Stomach (tissue), 9 donors: ENCODE measurements around the gene GAD1. TPM values are rescaled to one million over a fixed set of nuclear protein-coding genes. Genes with fewer than 3 reads are reported as not detected.

ENCODE experiments used
- DNase-seq, 2 donors: peaks; one replicate each; pipeline versions ENCODE4 v3.0.0 to v3.0.0-alpha.2; 2013 to 2019
- H3K27ac ChIP-seq, 5 donors: fragments of 200-600 bp in 4 of 5; sonication (generic) in 4 of 5; one replicate each; pipeline ENCODE4 v1.5.1; 2013 to 2019; ENCODE audit warnings: mild to moderate bottlenecking in 1 of 5, moderate library complexity in 1 of 5
- H3K27me3 ChIP-seq, 3 donors: fragments of 200-600 bp; sonication (generic); one replicate each; pipeline ENCODE4 v1.5.1; 2017 to 2019; ENCODE audit warnings: mixed run types in 1 of 3
- H3K36me3 ChIP-seq, 4 donors: fragments of 200-600 bp; sonication (generic); 1 replicate in 3 of 4; 2 replicates in 1 of 4; pipeline ENCODE4 v1.5.1; 2016 to 2019
- H3K4me1 ChIP-seq, 4 donors: fragments of 200-600 bp; sonication (generic); one replicate each; pipeline ENCODE4 v1.5.1; 2016 to 2019
- H3K4me3 ChIP-seq, 4 donors: fragments of 200-600 bp; sonication (generic) in 3 of 4; one replicate each; pipeline ENCODE4 v1.5.1; 2016 to 2019; ENCODE audit warnings: mild to moderate bottlenecking in 1 of 4
- H3K9me3 ChIP-seq, 4 donors: fragments of 200-600 bp; sonication (generic); one replicate each; pipeline ENCODE4 v1.5.1; 2016 to 2019
- CTCF ChIP-seq, 7 experiments: fragments of 450-650 bp in 4 of 7; fragments of 200-600 bp in 3 of 7; sonication (generic) in 3 of 7; IDR thresholded peaks; one replicate each; pipeline ENCODE4 v1.5.1; 2016 to 2019; ENCODE audit warnings: antibody characterized with exemption in 7 of 7, control low read depth in 2 of 7, mild to moderate bottlenecking in 1 of 7
- EP300 ChIP-seq: sonication (generic); formaldehyde crosslinking; IDR thresholded peaks from one replicate; pipeline ENCODE4 v1.6.1; 2017; ENCODE audit warnings: antibody characterized with exemption
- POLR2A ChIP-seq, 4 donors: fragments of 450-650 bp; IDR thresholded peaks; one replicate each; pipeline ENCODE4 v1.6.1; 2016; ENCODE audit warnings: antibody characterized with exemption in 4 of 4, control low read depth in 2 of 4, mild to moderate bottlenecking in 1 of 4, moderate library complexity in 1 of 4
- POLR2AphosphoS5 ChIP-seq, 3 donors: sonication (generic); formaldehyde crosslinking; IDR thresholded peaks; one replicate each; pipeline ENCODE4 v1.6.1; 2016; ENCODE audit warnings: antibody characterized with exemption in 3 of 3
- WGBS, 5 donors: extraction: QIAGEN DNeasy Blood & Tissue Kit in 3 of 5; methylation state at CpG; one replicate each; pipeline versions ENCODE4 v1.1.5 to v1.1.7; 2013 to 2018; 5-methylcytosine and 5-hydroxymethylcytosine counted together
- intact Hi-C: fragments of 100-400 bp; cut with DNase I; formaldehyde crosslinking; loops from one replicate; pipeline ENCODE4 v1.15.1; 2023; ENCODE audit warnings: low total_unique reads
- polyA plus RNA-seq, 3 donors: library from polyadenylated mRNA; stranded (reverse); fragments of 200-250 nt; gene quantifications; one replicate each; pipeline ENCODE4 v1.2.3, GENCODE V29; 2013
- total RNA-seq, 5 donors: library from RNA; depleted of rRNA; stranded (reverse); fragments of >200 nt; gene quantifications; one replicate each; pipeline versions ENCODE4 v1.1.0 to v1.2.3, GENCODE V29; 2014 to 2016
- donor health status: healthy with polysubstance abuse.
- donor health status: Bipolar disorder and iron deficiency.
- donor health status: healthy.

GAD1 gene
- total and polyA plus RNA-seq, 8 donors: 0.38 to 2.4 (median 0.81) TPM; not detected in 5

GRCh38 chr2:170823088-170823897 is 6.6 kb downstream of the GAD1 start:
- Histone ChIP-seq H3K4me3 (peak overlapping the region; percentile 25 to 44 (median 34)), H3K27me3 (peaks cover 42 to 100% (median 64%) of the 10 kb centered on the region in 3 donors), H3K36me3 (no peaks in the 10 kb centered on the region), H3K9me3 (peaks cover 0 to 13% (median 0%) of the 10 kb centered on the region in 4 donors), H3K4me1 (peaks cover 42 to 55% (median 53%) of the 10 kb centered on the region in 4 donors), H3K27ac (no peak overlapping the region)
- peak in 1 of 2 donors; percentile 55 for DNase-seq
- TF ChIP-seq POLR2A (IDR thresholded peaks at IDR 0.05): no peak
- intact Hi-C loops: no loop called here
- WGBS, 5 donors: 2 to 14% (median 7%) methylated on average over 26 to 61 of the region's 61 CpGs

GRCh38 chr2:170823898-170824215 is 7.2 kb downstream of the GAD1 start:
- Histone ChIP-seq H3K9me3 (peaks cover 0 to 13% (median 0%) of the 10 kb centered on the region in 4 donors), H3K36me3 (no peaks in the 10 kb centered on the region), H3K27ac (no peak overlapping the region), H3K4me1 (peaks cover 37 to 49% (median 47%) of the 10 kb centered on the region in 4 donors), H3K4me3 (peak overlapping the region in 3 of 4 donors; percentile 31 to 44 (median 37)), H3K27me3 (peaks cover 38 to 100% (median 58%) of the 10 kb centered on the region in 3 donors)
- TF ChIP-seq POLR2AphosphoS5 (IDR thresholded peaks at IDR 0.05) (no peak), EP300 (no peak), CTCF (IDR thresholded peaks at IDR 0.05) (no peak), POLR2A (IDR thresholded peaks at IDR 0.05) (no peak)
- no peak for DNase-seq
- WGBS, 5 donors: 15 to 31% (median 21%) methylated on average over 10 to 11 of the region's 11 CpGs
- intact Hi-C loops: no loop called here

- peaks cover 33 to 100% (median 57%) of the 10 kb centered on the region in 3 donors for H3K27me3 ChIP-seq
These were observed 7.9 kb downstream of the GAD1 start for GRCh38 chr2:170824526-170825015.

GRCh38 chr2:170827841-170828532 is 11.3 kb downstream of the GAD1 start:
- Histone ChIP-seq H3K36me3 (no peaks in the 10 kb centered on the region), H3K4me3 (no peak overlapping the region), H3K27me3 (peaks cover 9 to 75% (median 23%) of the 10 kb centered on the region in 3 donors), H3K27ac (no peak overlapping the region), H3K4me1 (peaks cover 6 to 10% (median 10%) of the 10 kb centered on the region in 4 donors), H3K9me3 (peaks cover 0 to 10% (median 0%) of the 10 kb centered on the region in 4 donors)
- intact Hi-C loops: no loop called here
- TF ChIP-seq EP300 (no peak), CTCF (IDR thresholded peaks at IDR 0.05) (no peak), POLR2A (IDR thresholded peaks at IDR 0.05) (no peak), POLR2AphosphoS5 (IDR thresholded peaks at IDR 0.05) (no peak)
- 72 to 90% (median 82%) methylated on average over 5 to 6 of the region's 6 CpGs for WGBS, 5 donors
- DNase-seq: no peak

More at GRCh38 chr2:170824526-170825015, 7.9 kb downstream of the GAD1 start:
- Histone ChIP-seq H3K27ac (no peak overlapping the region), H3K9me3 (peaks cover 0 to 13% (median 0%) of the 10 kb centered on the region in 4 donors), H3K36me3 (no peaks in the 10 kb centered on the region), H3K4me1 (peaks cover 37 to 44% (median 44%) of the 10 kb centered on the region in 4 donors), H3K4me3 (no peak overlapping the region)
- WGBS, 5 donors: 50 to 68% (median 62%) methylated on average over 2 of the region's 2 CpGs
- intact Hi-C loops: no loop called here
- no peak for TF ChIP-seq POLR2AphosphoS5 (IDR thresholded peaks at IDR 0.05)
- no peak for TF ChIP-seq POLR2A (IDR thresholded peaks at IDR 0.05)
- TF ChIP-seq EP300: no peak
- no peak for TF ChIP-seq CTCF (IDR thresholded peaks at IDR 0.05)
- no peak for DNase-seq
